Measurements from ENCODE around the gene KRTAP1-1.
"Not testable (repeated sequence)": the region's sequence is repeated elsewhere in the genome, so short reads cannot be mapped to it uniquely, and the experiment has no call there.

The KRTAP1-1 gene

GRCh38 chr17:41008811-41009210 is 32.4 kb downstream of the KRTAP1-1 start, which contains the start of gene KRTAP3-1:
KRTAP3-1 (minus strand) TSS chr17:41009128; CDS start chr17:41009074, 54 bp downstream.
- H3K4me2 ChIP-seq (ENCODE audit: low read length), result no peak within 1 kb of the TSS
- H3K36me3 ChIP-seq (ENCODE audit: control insufficient read depth, insufficient read depth, low read length), result no peaks in the 10 kb centered on the region
- no peak within 1 kb of the TSS for H3K4ac ChIP-seq (ENCODE audit: low read depth, low read length)
- no peak within 1 kb of the TSS for H3K23ac ChIP-seq (ENCODE audit: low read length)
- no peak within 1 kb of the TSS for H2AK5ac ChIP-seq (ENCODE audit: low read length)
- H4K8ac ChIP-seq (ENCODE audit: low read depth, low read length), result no peak within 1 kb of the TSS
- H3K4me1 ChIP-seq (ENCODE audit: control insufficient read depth, low read depth, low read length), result no peaks in the 10 kb centered on the region
- no peaks in the 10 kb centered on the region for H3K79me1 ChIP-seq (ENCODE audit: low read length)
- no peak within 1 kb of the TSS for H3K18ac ChIP-seq (ENCODE audit: low read length)
- WGBS (ENCODE audit: extremely low coverage, insufficient coverage, low lambda C conversion rate), result no CpG with 5 or more reads among the region's 8 CpGs
- H3K27ac ChIP-seq (ENCODE audit: low read depth, low read length), result no peak within 1 kb of the TSS
- no peak within 1 kb of the TSS for H2BK5ac ChIP-seq (ENCODE audit: low read length)
- H3K4me3 ChIP-seq (ENCODE audit: low read length), result no peak within 1 kb of the TSS
- no peak within 1 kb of the TSS for H2BK120ac ChIP-seq (ENCODE audit: low read depth, low read length)
- H3K56ac ChIP-seq (ENCODE audit: low read length), result no peak within 1 kb of the TSS
- no peak within 1 kb of the TSS for H2BK15ac ChIP-seq (replicated peaks; ENCODE audit: low read depth)
- no peaks in the 10 kb centered on the region for H3K27me3 ChIP-seq (ENCODE audit: insufficient read depth, low read length, poor library complexity)
- no peak within 1 kb of the TSS for H4K5ac ChIP-seq (ENCODE audit: low read length)
- H3K79me2 ChIP-seq (ENCODE audit: control insufficient read depth, insufficient read depth, low read length), result no peaks in the 10 kb centered on the region
- no peak for DNase-seq
- no peak within 1 kb of the TSS for H3K9ac ChIP-seq (ENCODE audit: low read length)

GRCh38 chr17:41004397-41004796 is 36.9 kb downstream of the KRTAP1-1 start:
- Histone ChIP-seq H3K27me3 (ENCODE audit: insufficient read depth, low read length, poor library complexity) (no peaks in the 10 kb centered on the region), H3K18ac (ENCODE audit: low read length) (no peak overlapping the region), H3K23ac (ENCODE audit: low read length) (no peak overlapping the region), H2BK15ac (replicated peaks; ENCODE audit: low read depth) (no peak overlapping the region), H3K4me1 (ENCODE audit: control insufficient read depth, low read depth, low read length) (no peaks in the 10 kb centered on the region), H2BK5ac (ENCODE audit: low read length) (no peak overlapping the region), H3K79me2 (ENCODE audit: control insufficient read depth, insufficient read depth, low read length) (no peaks in the 10 kb centered on the region), H4K8ac (ENCODE audit: low read depth, low read length) (no peak overlapping the region), H3K9ac (ENCODE audit: low read length) (no peak overlapping the region), H2AK5ac (ENCODE audit: low read length) (no peak overlapping the region), H4K5ac (ENCODE audit: low read length) (no peak overlapping the region), H3K4me3 (ENCODE audit: low read length) (no peak overlapping the region), H3K79me1 (ENCODE audit: low read length) (no peaks in the 10 kb centered on the region), H3K56ac (ENCODE audit: low read length) (no peak overlapping the region), H3K36me3 (ENCODE audit: control insufficient read depth, insufficient read depth, low read length) (no peaks in the 10 kb centered on the region), H3K27ac (ENCODE audit: low read depth, low read length) (no peak overlapping the region), H2BK120ac (ENCODE audit: low read depth, low read length) (no peak overlapping the region), H3K4me2 (ENCODE audit: low read length) (no peak overlapping the region), H3K4ac (ENCODE audit: low read depth, low read length) (no peak overlapping the region)
- DNase-seq, result no peak
- WGBS (ENCODE audit: extremely low coverage, insufficient coverage, low lambda C conversion rate), result no CpG with 5 or more reads among the region's 3 CpGs

- no peak overlapping the region for H3K9ac ChIP-seq (ENCODE audit: low read length)
- DNase-seq, result no peak
- WGBS (ENCODE audit: extremely low coverage, insufficient coverage, low lambda C conversion rate), result 100% methylated on average over 1 of the region's 4 CpGs
These were observed 37.3 kb downstream of the KRTAP1-1 start for GRCh38 chr17:41003926-41004325.

GRCh38 chr17:41002814-41003213 is 38.4 kb downstream of the KRTAP1-1 start:
- no peak overlapping the region for H3K9ac ChIP-seq (ENCODE audit: low read length)
- H3K4ac ChIP-seq (ENCODE audit: low read depth, low read length), result no peak overlapping the region
- no peaks in the 10 kb centered on the region for H3K36me3 ChIP-seq (ENCODE audit: control insufficient read depth, insufficient read depth, low read length)
- no CpG with 5 or more reads among the region's 5 CpGs for WGBS (ENCODE audit: extremely low coverage, insufficient coverage, low lambda C conversion rate)
- no peak overlapping the region for H4K5ac ChIP-seq (ENCODE audit: low read length)
- no peak overlapping the region for H3K18ac ChIP-seq (ENCODE audit: low read length)
- no peak overlapping the region for H3K23ac ChIP-seq (ENCODE audit: low read length)
- no peak overlapping the region for H2BK5ac ChIP-seq (ENCODE audit: low read length)
- no peak overlapping the region for H2AK5ac ChIP-seq (ENCODE audit: low read length)
- H3K79me2 ChIP-seq (ENCODE audit: control insufficient read depth, insufficient read depth, low read length), result no peaks in the 10 kb centered on the region
- no peak overlapping the region for H2BK120ac ChIP-seq (ENCODE audit: low read depth, low read length)
- H3K56ac ChIP-seq (ENCODE audit: low read length), result no peak overlapping the region
- H2BK15ac ChIP-seq (replicated peaks; ENCODE audit: low read depth), result no peak overlapping the region
- DNase-seq, result no peak
- H3K4me3 ChIP-seq (ENCODE audit: low read length), result no peak overlapping the region
- H4K8ac ChIP-seq (ENCODE audit: low read depth, low read length), result no peak overlapping the region
- no peak overlapping the region for H3K4me2 ChIP-seq (ENCODE audit: low read length)
- H3K4me1 ChIP-seq (ENCODE audit: control insufficient read depth, low read depth, low read length), result no peaks in the 10 kb centered on the region
- H3K79me1 ChIP-seq (ENCODE audit: low read length), result no peaks in the 10 kb centered on the region
- no peaks in the 10 kb centered on the region for H3K27me3 ChIP-seq (ENCODE audit: insufficient read depth, low read length, poor library complexity)
- H3K27ac ChIP-seq (ENCODE audit: low read depth, low read length), result no peak overlapping the region

More at GRCh38 chr17:41003926-41004325, 37.3 kb downstream of the KRTAP1-1 start:
- Histone ChIP-seq H3K18ac (ENCODE audit: low read length) (no peak overlapping the region), H4K5ac (ENCODE audit: low read length) (no peak overlapping the region), H2BK15ac (replicated peaks; ENCODE audit: low read depth) (no peak overlapping the region), H3K79me2 (ENCODE audit: control insufficient read depth, insufficient read depth, low read length) (no peaks in the 10 kb centered on the region), H3K4ac (ENCODE audit: low read depth, low read length) (no peak overlapping the region), H2BK120ac (ENCODE audit: low read depth, low read length) (no peak overlapping the region), H3K79me1 (ENCODE audit: low read length) (no peaks in the 10 kb centered on the region), H2AK5ac (ENCODE audit: low read length) (no peak overlapping the region), H3K4me2 (ENCODE audit: low read length) (no peak overlapping the region), H2BK5ac (ENCODE audit: low read length) (no peak overlapping the region), H3K56ac (ENCODE audit: low read length) (no peak overlapping the region), H3K4me3 (ENCODE audit: low read length) (no peak overlapping the region), H3K27ac (ENCODE audit: low read depth, low read length) (no peak overlapping the region), H4K8ac (ENCODE audit: low read depth, low read length) (no peak overlapping the region), H3K23ac (ENCODE audit: low read length) (no peak overlapping the region), H3K27me3 (ENCODE audit: insufficient read depth, low read length, poor library complexity) (no peaks in the 10 kb centered on the region), H3K36me3 (ENCODE audit: control insufficient read depth, insufficient read depth, low read length) (no peaks in the 10 kb centered on the region), H3K4me1 (ENCODE audit: control insufficient read depth, low read depth, low read length) (no peaks in the 10 kb centered on the region)

- Histone ChIP-seq H2BK5ac (ENCODE audit: low read length) (no peak overlapping the region), H3K23ac (ENCODE audit: low read length) (no peak overlapping the region), H3K79me2 (ENCODE audit: control insufficient read depth, insufficient read depth, low read length) (no peaks in the 10 kb centered on the region), H4K5ac (ENCODE audit: low read length) (no peak overlapping the region), H3K9ac (ENCODE audit: low read length) (no peak overlapping the region), H3K4ac (ENCODE audit: low read depth, low read length) (no peak overlapping the region), H3K27ac (ENCODE audit: low read depth, low read length) (no peak overlapping the region), H3K36me3 (ENCODE audit: control insufficient read depth, insufficient read depth, low read length) (no peaks in the 10 kb centered on the region), H3K79me1 (ENCODE audit: low read length) (no peaks in the 10 kb centered on the region), H3K18ac (ENCODE audit: low read length) (no peak overlapping the region), H2BK15ac (replicated peaks; ENCODE audit: low read depth) (no peak overlapping the region), H2BK120ac (ENCODE audit: low read depth, low read length) (no peak overlapping the region), H3K56ac (ENCODE audit: low read length) (no peak overlapping the region), H2AK5ac (ENCODE audit: low read length) (no peak overlapping the region), H3K4me3 (ENCODE audit: low read length) (no peak overlapping the region), H3K4me1 (ENCODE audit: control insufficient read depth, low read depth, low read length) (no peaks in the 10 kb centered on the region), H3K27me3 (ENCODE audit: insufficient read depth, low read length, poor library complexity) (no peaks in the 10 kb centered on the region), H4K8ac (ENCODE audit: low read depth, low read length) (no peak overlapping the region), H3K4me2 (ENCODE audit: low read length) (no peak overlapping the region)
- DNase-seq, result no peak
- WGBS (ENCODE audit: extremely low coverage, insufficient coverage, low lambda C conversion rate), result no CpG with 5 or more reads among the region's 4 CpGs
These were observed 39.5 kb downstream of the KRTAP1-1 start for GRCh38 chr17:41001795-41002194.

- not testable (repeated sequence) for DNase-seq; H3K79me2 ChIP-seq (ENCODE audit: control insufficient read depth, insufficient read depth, low read length); H3K56ac ChIP-seq (ENCODE audit: low read length); H3K4ac ChIP-seq (ENCODE audit: low read depth, low read length); H3K4me3 ChIP-seq (ENCODE audit: low read length); H3K36me3 ChIP-seq (ENCODE audit: control insufficient read depth, insufficient read depth, low read length); H4K5ac ChIP-seq (ENCODE audit: low read length); H3K4me1 ChIP-seq (ENCODE audit: control insufficient read depth, low read depth, low read length); H2BK120ac ChIP-seq (ENCODE audit: low read depth, low read length); H3K18ac ChIP-seq (ENCODE audit: low read length); H3K27ac ChIP-seq (ENCODE audit: low read depth, low read length); H2BK5ac ChIP-seq (ENCODE audit: low read length); H3K9ac ChIP-seq (ENCODE audit: low read length); H2BK15ac ChIP-seq (replicated peaks; ENCODE audit: low read depth); H3K27me3 ChIP-seq (ENCODE audit: insufficient read depth, low read length, poor library complexity); H3K23ac ChIP-seq (ENCODE audit: low read length); H3K4me2 ChIP-seq (ENCODE audit: low read length); H2AK5ac ChIP-seq (ENCODE audit: low read length); H3K79me1 ChIP-seq (ENCODE audit: low read length); H4K8ac ChIP-seq (ENCODE audit: low read depth, low read length)
- no CpG with 5 or more reads among the region's 6 CpGs for WGBS (ENCODE audit: extremely low coverage, insufficient coverage, low lambda C conversion rate)
These were observed 41.7 kb downstream of the KRTAP1-1 start, which contains the start of gene KRTAP3-2 for GRCh38 chr17:40999563-40999962. KRTAP3-2 (minus strand) TSS chr17:40999906; CDS start chr17:40999853, 53 bp downstream.

All from mesendoderm (in vitro differentiated cells).